Breast epithelium (tissue), 3 donors: ENCODE measurements around the gene RFC5.

Source experiments
- POLR2A ChIP-seq: fragments of 450-650 bp; IDR thresholded peaks from one replicate; pipeline ENCODE4 v1.6.1; 2016; ENCODE audit warnings: antibody characterized with exemption, mild to moderate bottlenecking, moderate library complexity
- POLR2AphosphoS5 ChIP-seq, 3 donors: sonication (generic); formaldehyde crosslinking; IDR thresholded peaks; one replicate each; pipeline ENCODE4 v1.6.1; 2017; ENCODE audit warnings: antibody characterized with exemption in 3 of 3
- TF ChIP-seq, protein P1 (sequence below), 3 donors: fragments of 450-650 bp; IDR thresholded peaks; one replicate each; pipeline ENCODE4 v1.5.1; 2016 to 2017; ENCODE audit warnings: antibody characterized with exemption in 3 of 3, mild to moderate bottlenecking in 3 of 3, moderate library complexity in 3 of 3

DNA sequence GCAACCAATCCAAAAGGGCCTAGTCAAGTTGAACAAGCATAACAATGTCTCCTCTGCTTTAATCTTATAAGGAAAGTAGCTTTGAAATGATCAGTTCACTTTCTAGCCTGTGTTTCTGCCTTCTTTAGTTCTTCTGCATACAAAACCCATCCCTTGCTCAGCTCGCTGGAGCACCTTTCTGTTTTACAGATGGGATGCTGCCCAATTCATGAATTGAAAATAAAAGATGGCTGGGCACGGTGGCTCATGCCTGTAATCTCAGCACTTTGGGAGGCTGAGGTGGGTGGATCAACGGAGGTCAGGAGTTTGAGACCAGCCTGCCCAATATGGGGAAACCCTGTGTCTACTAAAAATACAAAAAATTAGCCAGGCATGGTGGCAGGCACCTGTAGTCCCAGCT, 4.5 kb upstream of the RFC5 start:
- TF ChIP-seq, protein P1, sequence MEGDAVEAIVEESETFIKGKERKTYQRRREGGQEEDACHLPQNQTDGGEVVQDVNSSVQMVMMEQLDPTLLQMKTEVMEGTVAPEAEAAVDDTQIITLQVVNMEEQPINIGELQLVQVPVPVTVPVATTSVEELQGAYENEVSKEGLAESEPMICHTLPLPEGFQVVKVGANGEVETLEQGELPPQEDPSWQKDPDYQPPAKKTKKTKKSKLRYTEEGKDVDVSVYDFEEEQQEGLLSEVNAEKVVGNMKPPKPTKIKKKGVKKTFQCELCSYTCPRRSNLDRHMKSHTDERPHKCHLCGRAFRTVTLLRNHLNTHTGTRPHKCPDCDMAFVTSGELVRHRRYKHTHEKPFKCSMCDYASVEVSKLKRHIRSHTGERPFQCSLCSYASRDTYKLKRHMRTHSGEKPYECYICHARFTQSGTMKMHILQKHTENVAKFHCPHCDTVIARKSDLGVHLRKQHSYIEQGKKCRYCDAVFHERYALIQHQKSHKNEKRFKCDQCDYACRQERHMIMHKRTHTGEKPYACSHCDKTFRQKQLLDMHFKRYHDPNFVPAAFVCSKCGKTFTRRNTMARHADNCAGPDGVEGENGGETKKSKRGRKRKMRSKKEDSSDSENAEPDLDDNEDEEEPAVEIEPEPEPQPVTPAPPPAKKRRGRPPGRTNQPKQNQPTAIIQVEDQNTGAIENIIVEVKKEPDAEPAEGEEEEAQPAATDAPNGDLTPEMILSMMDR (IDR thresholded peaks at IDR 0.05), result no peak
- TF ChIP-seq POLR2A, result no peak
- TF ChIP-seq POLR2AphosphoS5 (IDR thresholded peaks at IDR 0.05), result no peak
